ENCODE data around the gene RHOD.

DNA sequence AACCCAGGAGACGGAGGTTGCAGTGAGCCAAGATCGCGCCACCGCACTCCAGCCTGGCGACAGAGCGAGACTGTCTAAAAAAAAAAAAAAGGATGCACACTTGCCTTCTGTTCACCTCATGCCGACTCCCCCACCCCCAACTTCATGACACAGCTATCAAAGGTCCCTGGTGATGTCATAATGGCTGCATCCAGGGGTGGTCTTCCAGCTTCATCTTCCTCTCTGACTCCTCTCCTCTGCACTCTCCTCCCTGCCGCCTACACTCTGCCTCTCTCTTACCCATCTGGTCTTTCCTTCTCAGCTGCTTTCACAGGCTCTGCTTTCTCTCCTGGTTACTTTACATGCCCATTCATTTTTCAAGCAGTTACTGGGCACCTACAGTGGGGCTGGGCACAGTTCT lies 46.0 kb downstream of the RHOD start:
- TF ChIP-seq ZNF671 (CRISPR knock-in tag; IDR thresholded peaks at IDR 0.05): no peak
- no peak for TF ChIP-seq CTCF (IDR thresholded peaks at IDR 0.05)
- no peak for TF ChIP-seq NR3C1 (CRISPR knock-in tag; conservative IDR thresholded peaks at IDR 0.05; ENCODE audit: low read depth)
- TF ChIP-seq NR1H2 (CRISPR knock-in tag; IDR thresholded peaks at IDR 0.05): no peak
- TF ChIP-seq, protein P1, sequence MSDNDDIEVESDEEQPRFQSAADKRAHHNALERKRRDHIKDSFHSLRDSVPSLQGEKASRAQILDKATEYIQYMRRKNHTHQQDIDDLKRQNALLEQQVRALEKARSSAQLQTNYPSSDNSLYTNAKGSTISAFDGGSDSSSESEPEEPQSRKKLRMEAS (CRISPR knock-in tag; IDR thresholded peaks at IDR 0.05): no peak
- no peak for TF ChIP-seq CREB1 (CRISPR knock-in tag; IDR thresholded peaks at IDR 0.05)
- TF ChIP-seq FOXP1 (CRISPR knock-in tag; IDR thresholded peaks at IDR 0.05; ENCODE audit: borderline replicate concordance): no peak
- TF ChIP-seq ETV6 (CRISPR knock-in tag; IDR thresholded peaks at IDR 0.05): no peak
- TF ChIP-seq, protein P2, sequence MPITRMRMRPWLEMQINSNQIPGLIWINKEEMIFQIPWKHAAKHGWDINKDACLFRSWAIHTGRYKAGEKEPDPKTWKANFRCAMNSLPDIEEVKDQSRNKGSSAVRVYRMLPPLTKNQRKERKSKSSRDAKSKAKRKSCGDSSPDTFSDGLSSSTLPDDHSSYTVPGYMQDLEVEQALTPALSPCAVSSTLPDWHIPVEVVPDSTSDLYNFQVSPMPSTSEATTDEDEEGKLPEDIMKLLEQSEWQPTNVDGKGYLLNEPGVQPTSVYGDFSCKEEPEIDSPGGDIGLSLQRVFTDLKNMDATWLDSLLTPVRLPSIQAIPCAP (CRISPR knock-in tag; IDR thresholded peaks at IDR 0.05): no peak
- TF ChIP-seq RELA (CRISPR knock-in tag; IDR thresholded peaks at IDR 0.05; ENCODE audit: borderline replicate concordance): no peak
- TF ChIP-seq CREM (CRISPR knock-in tag; IDR thresholded peaks at IDR 0.05): no peak
- no peak for TF ChIP-seq SP1 (CRISPR knock-in tag; conservative IDR thresholded peaks at IDR 0.05)
- no peak for TF ChIP-seq E2F4 (CRISPR knock-in tag; IDR thresholded peaks at IDR 0.05; ENCODE audit: borderline replicate concordance, low read depth)

Data from WTC11 (cell line).